HG02970 (cell line): Measurements from ENCODE around the gene TNRC6C.
"Not testable (repeated sequence)": the region's sequence is repeated elsewhere in the genome, so short reads cannot be mapped to it uniquely, and the experiment has no call there.

ENCODE experiments used
- ATAC-seq: cut with Tn5 transposase; IDR thresholded peaks from one replicate; pipeline ENCODE4 v1.9.1; 2021; ENCODE audit warnings: mild to moderate bottlenecking, moderate library complexity, moderate number of reproducible peaks; ENCODE audit not compliant: unreplicated experiment, low FRiP score

TNRC6C gene

DNA sequence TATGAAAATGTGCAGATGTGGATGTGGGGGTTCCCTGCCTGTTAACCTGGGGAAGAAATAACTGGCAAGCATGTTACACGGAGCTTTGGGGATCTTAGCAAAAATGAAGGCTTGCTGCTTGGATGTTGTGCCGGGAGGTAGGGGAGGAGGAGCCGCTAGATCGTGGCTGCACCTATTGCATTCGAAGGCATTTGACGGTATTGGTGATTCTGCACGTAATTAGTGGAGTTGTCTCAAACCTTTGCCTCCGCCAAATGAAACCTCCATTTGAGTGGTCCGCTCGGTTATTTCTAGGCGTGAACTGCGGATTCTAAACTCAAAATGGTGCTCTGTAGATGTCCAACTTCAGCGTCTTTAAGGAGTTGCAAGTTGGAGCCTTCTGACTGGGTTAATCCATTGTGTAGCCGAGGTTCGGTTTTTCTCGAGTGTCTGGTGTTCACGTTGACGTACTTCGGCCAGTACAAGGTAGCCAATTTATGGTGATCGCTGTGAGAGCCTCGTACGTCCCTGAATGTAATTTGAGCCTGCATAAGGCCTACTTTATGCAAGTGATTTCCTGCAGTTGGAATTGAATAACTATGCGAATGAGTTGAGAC lies 1.5 kb downstream of the TNRC6C start:
- ATAC-seq = no peak

DNA sequence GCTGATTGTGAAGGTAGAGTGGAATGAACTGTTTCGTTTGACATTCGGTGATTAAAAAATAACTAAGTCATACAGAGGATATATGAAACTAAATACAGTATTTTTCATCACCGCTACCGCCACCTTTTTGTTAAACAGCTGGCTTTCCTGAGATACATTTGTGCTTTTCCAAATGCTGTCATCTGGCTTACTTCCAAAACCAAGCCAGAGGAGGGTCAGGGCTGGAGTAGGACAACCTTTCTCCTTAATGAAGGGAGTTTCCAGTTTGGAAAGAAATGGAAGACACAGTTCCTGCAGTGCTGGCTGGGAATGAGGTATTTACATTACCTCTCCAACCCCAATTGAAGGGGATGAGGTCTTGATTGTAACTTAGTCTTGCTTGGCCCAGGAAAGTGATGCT lies 3.2 kb downstream of the TNRC6C start:
- no peak for ATAC-seq

DNA sequence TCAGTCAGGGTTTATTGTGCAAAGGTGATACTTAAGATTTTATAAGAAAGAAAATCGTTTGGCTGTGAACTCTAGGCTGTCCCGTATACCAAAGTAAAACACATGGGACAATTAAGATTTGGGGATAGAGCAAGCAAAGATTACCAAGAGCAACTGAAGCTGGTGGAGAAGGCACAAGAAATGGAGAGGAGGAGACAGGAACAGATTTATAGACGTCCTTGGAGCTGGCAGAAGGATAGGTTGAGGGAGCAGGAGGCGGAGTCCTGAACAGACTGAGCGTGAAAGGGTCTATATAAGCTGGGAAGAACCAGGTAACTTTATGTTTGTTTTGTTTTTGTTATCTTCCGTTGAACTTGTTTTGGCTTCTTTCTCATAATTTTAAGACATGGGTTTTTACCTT lies 3.8 kb downstream of the TNRC6C start:
- no peak for ATAC-seq

DNA sequence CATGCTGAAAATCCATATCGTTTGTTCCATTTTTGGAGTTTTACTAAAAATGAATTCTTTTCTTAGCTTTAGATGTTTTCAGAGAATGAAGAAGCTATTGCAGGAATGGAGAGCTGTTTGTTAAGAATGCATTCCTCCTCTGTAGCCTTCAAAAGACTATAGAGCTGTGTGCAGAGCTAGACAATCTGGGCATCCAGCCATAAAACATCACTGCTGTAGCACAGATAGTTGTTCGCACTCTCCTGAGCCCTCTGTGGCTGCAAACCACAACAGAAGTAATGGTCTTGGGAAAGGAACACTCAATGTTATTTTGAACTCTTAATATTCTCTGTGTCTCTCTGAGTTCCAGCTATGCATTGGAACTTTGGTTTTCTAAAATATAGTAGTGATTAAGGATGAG lies 4.9 kb downstream of the TNRC6C start:
- ATAC-seq = no peak

DNA sequence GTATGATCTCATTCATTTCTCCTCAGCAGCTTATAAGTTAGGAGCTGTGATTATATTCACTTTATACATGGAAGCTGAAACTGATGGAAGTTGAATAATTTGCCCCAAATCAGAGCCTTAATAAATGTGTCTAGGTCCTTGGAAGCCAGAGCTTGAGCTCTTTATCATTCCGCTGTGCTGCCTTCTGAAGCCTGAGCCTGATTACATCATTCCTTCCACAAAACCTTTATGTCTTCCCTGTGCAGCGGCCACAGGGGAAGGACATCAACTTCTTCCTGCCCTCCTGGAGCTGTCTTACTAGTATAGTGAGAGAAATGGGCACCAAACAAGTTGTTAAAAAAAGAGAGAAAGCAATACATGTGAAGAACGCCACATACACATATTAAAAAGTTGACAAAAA lies 6.8 kb downstream of the TNRC6C start:
- no peak for ATAC-seq

DNA sequence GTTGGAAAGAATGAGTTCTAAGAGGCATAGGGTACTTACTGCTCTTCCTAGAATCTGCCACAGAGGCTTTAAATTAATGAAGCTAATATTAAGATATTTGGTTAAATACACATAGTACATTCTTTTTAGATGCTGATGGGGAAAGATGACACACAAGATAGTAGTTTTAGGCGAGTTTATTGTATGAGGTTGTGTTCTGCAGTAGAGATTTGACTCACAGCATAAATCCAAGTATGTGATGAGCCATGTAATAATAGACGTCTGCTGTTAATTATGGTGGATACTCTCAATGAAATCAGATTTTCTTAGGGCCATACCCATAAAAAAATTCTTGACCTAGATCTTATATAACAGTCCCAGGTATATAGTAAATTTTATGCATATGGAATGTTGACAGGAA lies 8.0 kb downstream of the TNRC6C start:
- ATAC-seq = no peak

DNA sequence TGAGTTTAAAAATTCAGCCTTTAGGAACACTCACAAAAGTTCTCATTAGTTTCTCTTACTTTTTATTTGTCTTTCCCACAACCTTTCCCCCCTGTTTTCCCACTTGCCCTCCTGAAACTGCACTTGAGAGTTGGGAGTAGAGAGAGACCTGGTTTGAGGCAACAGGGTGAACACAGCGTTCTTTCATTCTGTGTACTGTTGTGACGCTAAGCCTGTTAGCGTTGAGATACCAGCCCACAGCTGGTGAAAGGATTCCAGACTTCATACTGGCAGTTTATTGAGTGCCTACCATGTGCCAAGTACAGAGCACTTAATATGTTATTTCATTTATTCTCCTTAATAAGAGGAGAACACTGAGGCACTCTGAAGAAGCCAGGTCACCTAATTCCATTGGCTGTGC lies 10.3 kb downstream of the TNRC6C start:
- no peak for ATAC-seq

DNA sequence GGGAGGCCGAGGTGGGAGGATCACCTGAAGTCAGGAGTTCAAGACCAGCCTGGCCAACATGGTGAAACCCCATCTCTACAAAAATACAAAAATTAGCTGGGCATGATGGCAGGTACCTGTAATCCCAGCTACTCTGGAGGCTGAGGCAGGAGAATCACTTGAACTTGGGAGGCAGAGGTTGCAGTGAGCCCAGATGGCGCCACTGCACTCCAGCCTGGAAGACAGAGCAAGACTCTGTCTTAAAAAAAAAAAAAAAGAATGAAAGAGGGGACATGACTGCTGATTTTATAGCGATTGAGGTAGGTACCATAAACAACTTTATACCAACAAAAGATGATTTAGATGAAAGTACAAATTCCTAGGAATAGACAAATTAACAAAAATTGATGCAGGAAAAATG lies 13.8 kb downstream of the TNRC6C start:
- not testable (repeated sequence) for ATAC-seq

DNA sequence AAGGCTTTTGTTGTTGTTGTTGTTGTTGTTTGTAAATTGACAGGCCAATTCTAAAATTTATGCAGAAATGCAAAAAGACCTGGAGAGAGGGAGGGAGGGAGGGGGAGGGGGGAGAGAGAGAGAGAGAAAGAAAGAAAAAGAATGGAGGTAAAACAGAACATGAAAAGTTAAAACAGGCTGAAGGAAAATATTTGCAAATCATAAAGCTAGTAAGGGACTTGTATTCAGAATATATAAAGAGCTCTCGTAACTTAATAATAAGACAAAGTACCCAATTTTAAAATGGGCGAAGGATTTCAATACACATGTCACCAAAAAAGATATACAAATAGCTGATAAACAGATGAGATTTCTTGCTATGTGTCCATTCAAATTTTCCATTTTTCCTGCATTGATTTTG lies 15.4 kb downstream of the TNRC6C start:
- ATAC-seq = no peak

DNA sequence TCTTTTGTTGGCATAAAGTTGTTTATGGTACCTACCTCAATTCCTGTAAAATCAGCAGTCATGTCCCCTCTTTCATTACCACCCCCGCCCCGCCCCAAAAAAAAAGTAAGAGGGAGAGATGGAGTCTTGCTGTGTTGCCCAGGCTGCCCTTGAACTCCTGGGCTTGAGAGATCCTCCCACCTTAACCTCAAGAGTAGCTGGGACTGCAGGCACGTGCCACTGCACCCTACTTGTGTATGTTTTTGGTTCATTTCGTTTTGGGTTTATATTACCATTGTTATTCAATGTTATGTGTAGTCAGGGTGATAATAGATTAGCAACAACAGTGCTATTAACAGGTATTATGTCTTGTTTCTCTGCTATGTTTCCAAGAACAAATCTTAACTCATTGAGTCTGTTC lies 15.9 kb downstream of the TNRC6C start:
- ATAC-seq = no peak

DNA sequence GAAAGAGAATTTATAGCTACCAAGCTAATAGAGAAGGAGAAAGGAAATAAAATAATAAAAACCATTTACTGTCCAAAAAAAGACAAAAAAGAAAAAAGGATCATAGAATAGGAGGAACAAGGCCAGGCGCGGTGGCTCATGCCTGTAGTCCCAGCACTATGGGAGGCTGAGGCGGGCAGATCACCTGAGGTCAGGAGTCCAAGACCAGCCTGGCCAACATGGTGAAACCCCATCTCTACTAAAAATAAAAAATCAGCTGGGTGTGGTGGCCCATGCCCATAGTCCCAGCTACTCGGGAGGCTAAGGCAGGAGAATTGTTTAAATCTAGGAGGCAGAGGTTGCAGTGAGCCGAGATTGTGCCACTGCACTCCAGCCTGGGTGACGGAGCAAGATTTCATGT lies 23.9 kb downstream of the TNRC6C start:
- ATAC-seq = not testable (repeated sequence)

DNA sequence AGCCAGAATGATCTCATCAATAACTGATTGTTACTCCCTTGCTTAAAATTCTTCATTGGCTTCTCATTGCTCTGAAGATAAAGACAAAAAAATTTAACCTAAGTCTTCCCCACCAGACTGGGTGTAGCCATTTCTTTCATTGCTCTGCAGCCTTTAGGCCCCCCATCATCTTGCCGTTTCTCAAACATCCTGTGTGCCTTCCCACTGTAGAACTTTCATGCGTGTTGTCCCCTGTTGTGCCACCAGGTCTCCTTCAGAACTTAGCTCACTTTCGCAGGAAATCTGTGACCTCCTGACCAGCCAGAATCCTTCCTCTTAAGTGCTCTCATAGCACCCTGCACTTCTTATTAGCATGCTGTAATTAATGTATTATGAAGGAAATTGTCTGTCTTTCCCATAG lies 31.8 kb downstream of the TNRC6C start:
- no peak for ATAC-seq

DNA sequence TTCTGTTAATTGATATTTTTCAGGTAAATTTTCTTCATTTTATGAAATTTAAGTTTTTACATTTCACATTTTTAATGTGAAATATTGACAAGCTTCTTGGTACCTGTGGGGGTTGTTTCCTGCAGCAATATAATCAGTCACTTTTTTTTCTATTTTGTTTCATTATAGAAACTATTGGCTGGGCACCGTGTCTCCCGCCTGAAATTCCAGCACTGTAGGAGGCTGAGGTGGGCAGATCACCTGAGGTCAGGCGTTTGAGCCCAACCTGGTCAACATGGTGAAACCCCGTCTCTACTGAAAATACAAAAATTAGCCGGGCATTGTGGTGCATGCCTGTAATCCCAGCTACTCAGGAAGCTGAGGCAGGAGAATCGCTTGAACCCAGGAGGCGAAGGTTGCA lies 35.2 kb downstream of the TNRC6C start:
- not testable (repeated sequence) for ATAC-seq

DNA sequence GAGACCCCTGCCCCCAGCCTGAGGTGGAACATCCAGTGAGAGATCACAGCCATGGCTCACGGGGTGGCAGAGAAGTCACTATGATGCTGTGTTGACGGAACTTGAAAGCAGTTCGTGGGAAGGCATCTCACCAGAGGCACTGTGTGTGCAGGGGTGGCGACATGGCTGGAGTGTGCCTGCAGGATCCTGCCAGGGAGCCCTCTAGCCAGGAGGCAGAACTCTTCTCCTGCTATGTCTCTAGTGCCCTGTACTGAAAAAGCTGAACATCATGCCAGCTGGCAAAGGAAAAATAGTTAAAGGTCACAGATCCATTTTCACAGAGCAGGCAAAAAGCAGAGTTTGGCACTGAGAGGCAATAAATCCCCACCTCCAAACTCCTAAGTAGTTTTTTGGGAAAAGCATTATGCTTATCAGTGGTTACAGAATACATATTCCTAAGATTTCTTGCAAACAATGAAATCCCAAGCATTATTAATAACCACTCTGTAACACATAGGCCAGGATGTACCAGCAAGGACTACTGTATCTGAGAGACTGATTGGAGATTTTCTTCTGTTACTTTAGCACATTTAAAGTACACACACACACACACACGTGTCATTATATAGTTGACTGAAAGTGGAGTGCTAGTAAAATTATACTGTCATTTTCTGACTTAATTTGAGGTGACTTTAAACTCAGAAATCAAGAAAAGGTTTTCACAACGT lies 36.8 kb downstream of the TNRC6C start:
- ATAC-seq = no peak

DNA sequence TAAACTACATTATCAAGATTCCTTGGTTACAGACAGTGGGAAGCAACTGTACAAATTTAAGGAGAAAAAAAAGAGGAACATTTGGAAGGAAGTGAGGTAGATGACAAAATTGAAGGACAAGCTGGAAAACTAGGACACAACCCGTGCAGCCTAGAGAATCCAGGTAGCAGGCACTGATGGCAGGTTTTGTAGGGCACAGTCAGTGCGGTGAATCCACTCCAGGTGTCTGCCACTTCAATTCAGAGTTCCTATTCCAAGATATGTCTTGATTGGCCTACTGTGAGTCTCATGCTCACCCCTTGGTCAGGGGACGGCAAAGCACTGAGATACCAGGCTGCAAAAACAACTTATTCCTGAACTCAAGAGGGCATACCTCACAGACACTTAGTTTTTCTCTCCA lies 37.8 kb downstream of the TNRC6C start:
- no peak for ATAC-seq

DNA sequence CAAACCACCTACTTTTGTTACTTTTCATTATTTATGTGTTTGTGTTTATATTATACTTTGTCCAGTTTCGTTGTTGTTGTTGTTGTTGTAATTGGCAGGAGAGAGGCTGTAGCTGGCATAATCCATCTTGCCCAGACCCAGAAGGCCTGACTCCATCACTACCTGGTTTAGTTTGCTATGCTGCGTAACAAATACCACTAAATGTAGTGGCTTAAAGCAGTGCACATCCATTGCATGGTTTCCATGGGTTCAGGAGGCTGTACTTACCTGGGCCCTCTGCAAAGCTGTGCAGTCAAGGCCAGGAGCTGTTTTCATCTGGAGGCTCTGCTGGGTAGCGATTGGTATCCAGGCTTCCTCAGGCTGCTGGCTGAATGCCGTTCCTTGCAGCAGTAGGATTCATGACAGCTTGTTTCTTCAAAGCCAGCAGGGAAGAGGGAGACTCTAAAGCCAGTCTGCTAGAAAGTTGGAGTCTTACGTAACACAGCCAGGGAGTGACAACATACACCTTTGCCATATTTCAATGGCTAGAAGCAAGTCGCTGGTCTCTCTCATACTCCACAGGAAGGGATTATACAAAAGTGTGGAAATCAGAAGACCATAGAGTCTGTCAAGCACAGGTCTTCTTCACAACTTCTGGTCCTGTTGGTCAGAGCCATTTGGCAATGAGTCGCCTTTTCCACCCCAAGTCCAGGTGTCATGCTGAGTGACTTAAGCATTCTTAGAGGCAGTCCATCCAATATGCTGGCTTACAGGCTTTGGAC lies 41.1 kb downstream of the TNRC6C start:
- ATAC-seq = no peak

DNA sequence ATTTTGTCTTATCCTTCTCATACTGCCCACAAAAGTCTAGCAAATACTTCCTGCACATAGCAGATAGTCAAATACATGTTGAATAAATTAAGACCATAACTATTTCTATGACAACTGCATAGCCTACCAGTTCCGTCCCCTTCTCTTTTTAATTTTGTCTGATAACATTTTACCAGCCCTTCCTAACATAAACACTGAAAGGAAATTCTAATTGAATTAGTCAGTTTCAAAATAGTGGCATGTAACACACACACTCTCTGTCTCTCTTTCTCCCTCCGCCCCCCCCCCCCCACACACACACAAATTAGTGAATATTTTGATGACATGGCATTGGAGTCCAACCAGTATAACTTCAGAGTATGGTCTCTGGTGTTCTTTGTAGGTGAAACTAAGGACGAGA lies 41.8 kb downstream of the TNRC6C start:
- ATAC-seq = no peak

DNA sequence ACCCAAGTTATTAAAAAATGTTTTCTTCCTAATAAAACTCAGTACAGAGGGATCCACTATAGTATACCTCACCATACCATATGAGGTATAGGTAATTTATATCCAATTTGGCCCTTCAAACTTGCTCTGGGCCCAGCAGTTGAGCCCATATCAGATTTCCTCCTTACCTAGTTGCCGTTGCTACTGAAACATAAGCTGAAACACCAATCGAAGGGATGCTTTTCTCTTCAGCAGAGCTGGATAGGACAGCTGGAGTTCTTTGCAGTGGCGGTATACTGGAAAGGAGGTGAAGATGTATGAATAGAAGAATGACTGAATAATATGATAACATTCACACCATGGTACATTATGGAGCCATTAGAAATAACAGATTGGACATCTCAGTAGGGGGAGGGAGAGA lies 42.7 kb downstream of the TNRC6C start:
- no peak for ATAC-seq

DNA sequence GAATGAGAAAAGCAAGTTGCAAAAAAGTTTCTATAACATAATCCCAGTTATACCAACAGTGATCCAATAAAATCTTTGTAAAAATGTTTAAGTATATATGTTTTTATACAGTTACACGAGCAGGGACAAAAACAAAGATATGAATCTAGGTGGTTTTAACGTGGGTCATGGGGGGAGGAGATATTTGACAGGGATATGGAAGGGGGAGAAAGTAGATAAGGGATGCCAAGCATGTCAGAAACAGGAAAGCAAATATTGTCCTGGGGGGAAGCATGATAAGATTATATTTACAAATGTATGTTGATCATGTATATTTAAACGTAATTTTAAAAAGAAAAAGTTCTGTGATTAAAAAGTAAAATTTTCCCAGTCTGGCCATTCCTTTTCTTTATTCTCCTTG lies 43.1 kb downstream of the TNRC6C start:
- ATAC-seq = no peak

DNA sequence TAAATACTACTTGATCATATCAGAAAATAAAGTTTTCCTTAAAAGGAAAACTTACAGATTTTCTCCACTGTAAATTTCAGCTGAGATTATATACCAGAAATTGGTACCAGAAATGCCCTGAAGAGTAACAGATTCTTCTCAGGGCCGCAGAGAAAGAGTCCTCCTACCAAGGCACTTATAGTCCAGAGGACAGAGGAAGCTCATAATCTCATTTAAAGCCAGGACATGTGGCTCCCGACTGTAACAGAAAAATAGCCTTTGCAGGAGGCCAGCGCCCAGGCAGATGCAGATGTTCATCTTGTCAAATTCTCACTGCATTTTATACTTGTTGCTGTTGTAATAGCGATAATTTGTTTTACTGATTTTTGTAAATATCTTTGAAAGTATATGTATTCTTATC lies 43.7 kb downstream of the TNRC6C start:
- ATAC-seq = no peak

DNA sequence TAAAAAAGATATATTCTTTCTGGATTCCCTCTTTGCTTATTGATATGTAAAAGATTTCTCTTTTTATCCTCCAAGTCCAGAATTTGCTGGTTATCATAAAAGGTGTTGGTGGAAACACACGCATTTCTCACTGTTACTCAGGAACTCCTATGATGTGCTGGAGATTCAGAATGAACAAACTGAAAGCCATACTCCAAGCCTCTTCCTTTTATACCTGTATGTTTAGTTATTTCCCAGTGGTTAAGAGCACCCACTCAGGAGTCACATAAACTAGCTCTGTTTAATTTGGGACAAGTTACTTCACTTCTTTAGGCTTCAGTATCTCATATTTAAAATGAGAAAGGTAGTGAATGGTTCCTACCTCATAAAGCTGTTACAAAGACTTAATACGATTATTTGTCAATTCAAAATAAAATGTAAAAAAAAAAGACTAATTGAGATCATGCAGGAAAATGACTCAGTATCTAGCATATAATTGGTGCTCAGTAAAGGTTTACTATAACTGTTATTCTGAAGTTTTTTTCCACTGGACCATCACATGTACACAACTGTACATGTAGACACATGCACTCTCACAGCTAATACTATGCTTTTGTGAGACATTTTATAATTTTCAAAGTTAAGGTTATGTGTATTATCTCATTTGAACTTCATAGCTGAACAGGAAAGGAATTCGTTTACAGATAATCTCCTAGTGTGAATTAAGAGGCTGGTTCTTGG lies 47.1 kb downstream of the TNRC6C start:
- no peak for ATAC-seq
